ENCODE results near the gene ATF4. TPM values are rescaled to one million over a fixed set of nuclear protein-coding genes. Genes with fewer than 3 reads are reported as not detected.

ATF4 gene
- total RNA-seq, 2 experiments from 2014 or later: 412 to 426 TPM

DNA sequence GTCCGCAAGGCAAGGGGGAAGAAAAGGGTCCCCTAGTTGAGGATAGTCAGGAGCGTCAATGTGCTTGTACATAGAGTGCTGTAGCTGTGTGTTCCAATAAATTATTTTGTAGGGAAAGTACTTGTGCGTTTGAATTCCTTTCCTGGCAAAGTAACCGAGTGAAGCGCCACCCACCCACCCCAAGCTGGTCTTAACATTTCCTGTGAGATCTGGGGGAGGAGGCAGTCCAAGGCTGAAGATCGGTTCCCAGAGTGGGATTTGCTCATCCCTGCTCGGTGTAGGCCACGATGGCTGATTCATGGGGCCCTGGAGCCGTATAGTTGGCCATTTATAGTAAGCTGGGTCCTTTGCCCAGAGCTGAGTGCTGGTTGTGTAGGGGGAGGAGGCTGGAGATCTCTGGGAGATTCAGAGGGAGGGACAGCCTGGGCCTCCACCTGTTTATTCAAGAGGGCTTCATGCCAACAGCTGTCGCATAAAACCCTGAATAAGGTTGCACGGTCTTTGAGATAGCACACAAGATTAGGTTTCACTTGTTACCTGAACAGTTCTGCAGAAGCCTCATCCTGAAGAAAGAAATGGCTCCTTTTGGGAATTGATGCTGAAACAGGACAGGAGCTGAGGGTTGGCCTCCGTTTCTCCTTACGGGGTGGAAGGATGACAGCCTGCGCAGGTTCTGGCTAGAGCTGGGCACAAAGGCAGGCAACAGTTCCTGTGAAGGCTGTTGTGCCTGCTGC lies 2.4 kb downstream of the ATF4 start:
- peaks cover 65% of the 10 kb centered on the region for H3K36me3 Mint-ChIP-seq (ENCODE audit: low read depth)
- ATAC-seq: no peak
- POLR2A ChIA-PET: interaction anchor here (0.5 to 4.0 kb wide), 14 partner anchors 8 to 801 kb away, joined by 3 to 75 read pairs (median 4); partner anchors contain the start of genes MIEF1, RPL3, RPS19BP1 and TNRC6B
- H3K4me3 Mint-ChIP-seq: peak overlapping the region; percentile 90
- no peaks in the 10 kb centered on the region for H3K9me3 Mint-ChIP-seq (ENCODE audit: insufficient read depth)
- peaks cover 73% of the 10 kb centered on the region for H3K4me1 Mint-ChIP-seq (ENCODE audit: low read depth)
- CTCF ChIA-PET: interaction anchor here (0.6 to 2.3 kb wide), 8 partner anchors 8 to 352 kb away, joined by 3 to 7 read pairs (median 4); partner anchors contain the start of gene RPS19BP1
- no peaks in the 10 kb centered on the region for H3K27me3 Mint-ChIP-seq (ENCODE audit: low read depth)
- H3K27ac Mint-ChIP-seq: peak overlapping the region; percentile 98
- no peak for DNase-seq

DNA sequence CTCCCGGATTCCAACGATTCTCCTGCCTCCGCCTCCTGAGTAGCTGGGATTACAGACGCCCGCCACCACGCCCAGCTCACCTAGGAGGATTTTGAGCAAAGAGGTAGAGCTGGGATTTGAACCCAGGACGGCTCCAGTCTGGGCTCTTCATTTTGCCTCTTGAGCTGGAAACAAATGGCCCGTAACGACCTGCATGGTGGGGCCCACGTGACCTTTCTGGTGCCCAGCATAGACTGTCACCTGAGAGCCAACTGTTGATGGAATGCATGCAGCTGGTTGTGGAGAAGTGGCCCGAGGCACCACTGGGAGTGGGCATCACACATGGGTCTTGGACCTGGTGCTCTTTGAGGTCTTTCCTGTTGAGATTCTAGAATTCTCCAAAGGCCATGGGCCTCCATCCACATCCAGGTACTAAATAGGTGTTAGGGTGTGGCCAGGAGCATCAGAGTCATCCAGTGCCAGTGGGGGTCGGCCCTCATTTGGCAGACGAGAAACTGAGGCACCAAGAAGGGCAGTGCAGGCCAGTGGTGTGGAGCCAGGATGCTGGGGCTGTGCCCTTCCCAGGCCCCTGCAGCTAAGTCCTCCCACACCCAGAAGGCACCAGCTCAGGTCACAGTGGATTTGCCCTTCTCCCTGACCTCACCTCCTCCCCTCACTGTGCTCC lies 3.9 kb downstream of the ATF4 start:
- Mint-ChIP-seq H3K9me3 (ENCODE audit: insufficient read depth) (no peaks in the 10 kb centered on the region), H3K4me3 (peak overlapping the region; percentile 34), H3K27ac (peak overlapping the region; percentile 73), H3K36me3 (ENCODE audit: low read depth) (peaks cover 75% of the 10 kb centered on the region), H3K4me1 (ENCODE audit: low read depth) (peaks cover 75% of the 10 kb centered on the region), H3K27me3 (ENCODE audit: low read depth) (no peaks in the 10 kb centered on the region)
- DNase-seq: no peak
- ATAC-seq: no peak
- ChIA-PET CTCF (interaction anchor here (1.2 to 8.7 kb wide), 4 partner anchors 9 to 31 kb away, joined by 3 to 264 read pairs (median 6); partner anchors contain the start of gene RPS19BP1), POLR2A (interaction anchor here (0.6 to 3.6 kb wide), 7 partner anchors 11 to 520 kb away, joined by 3 to 14 read pairs (median 4); partner anchors contain the start of gene MIEF1)

DNA sequence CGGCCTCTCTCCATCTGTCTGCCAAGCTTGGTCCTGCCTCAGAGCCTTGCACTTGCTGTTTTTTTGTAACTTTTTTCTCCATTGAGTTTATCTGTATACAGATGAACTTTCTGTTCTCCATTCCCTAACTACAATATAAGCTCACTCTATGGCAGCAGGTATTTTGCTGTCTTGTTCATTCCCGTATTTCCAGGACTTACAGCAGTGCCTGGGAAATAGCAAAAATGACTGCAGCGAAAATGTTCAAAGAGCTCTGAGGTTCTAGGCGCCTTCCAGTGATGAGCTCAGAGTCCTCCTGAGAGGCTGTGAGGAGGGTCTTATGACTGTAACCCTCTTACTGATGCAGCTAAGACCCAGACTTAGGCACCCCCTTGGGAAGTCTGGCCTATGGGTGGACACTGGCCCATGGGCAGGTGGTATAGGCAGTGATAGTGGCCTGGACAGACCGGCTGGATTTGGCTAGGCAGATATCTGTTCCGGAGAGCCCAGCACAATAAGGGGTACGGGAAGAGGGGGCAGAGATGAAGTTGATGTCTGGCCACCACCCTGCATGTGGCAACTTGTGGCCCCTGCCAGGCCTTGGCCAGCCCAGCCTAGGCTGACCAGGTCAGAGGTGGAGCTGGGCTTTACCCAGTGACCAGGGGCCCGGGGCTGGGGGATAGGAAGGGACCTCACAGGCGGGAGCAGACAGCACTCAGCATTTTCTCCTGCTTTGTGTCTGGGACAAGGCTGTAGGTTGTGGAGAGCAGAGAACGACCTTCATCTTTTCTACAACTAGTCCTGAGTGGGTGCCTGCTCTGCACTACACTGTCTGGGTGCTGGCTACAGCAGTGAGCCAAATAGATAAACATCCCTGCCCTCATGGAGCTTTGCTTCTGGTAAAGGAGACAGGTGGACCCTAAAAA lies 4.6 kb downstream of the ATF4 start:
- H3K27me3 Mint-ChIP-seq (ENCODE audit: low read depth): no peaks in the 10 kb centered on the region
- peak overlapping the region; percentile 25 for H3K4me3 Mint-ChIP-seq
- POLR2A ChIA-PET: interaction anchor here (0.6 to 3.6 kb wide), 9 partner anchors 23 to 519 kb away, joined by 3 to 14 read pairs (median 3); partner anchors contain the start of genes MIEF1, RPL3 and TAB1
- peak overlapping the region; percentile 73 for H3K27ac Mint-ChIP-seq
- H3K9me3 Mint-ChIP-seq (ENCODE audit: insufficient read depth): no peaks in the 10 kb centered on the region
- ATAC-seq: no peak
- H3K36me3 Mint-ChIP-seq (ENCODE audit: low read depth): peaks cover 83% of the 10 kb centered on the region
- CTCF ChIA-PET: interaction anchor here (1.3 to 8.7 kb wide), 2 partner anchors 11 to 31 kb away, joined by 7 to 264 read pairs; no protein-coding TSS in a partner anchor
- DNase-seq: no peak
- peaks cover 81% of the 10 kb centered on the region for H3K4me1 Mint-ChIP-seq (ENCODE audit: low read depth)

DNA sequence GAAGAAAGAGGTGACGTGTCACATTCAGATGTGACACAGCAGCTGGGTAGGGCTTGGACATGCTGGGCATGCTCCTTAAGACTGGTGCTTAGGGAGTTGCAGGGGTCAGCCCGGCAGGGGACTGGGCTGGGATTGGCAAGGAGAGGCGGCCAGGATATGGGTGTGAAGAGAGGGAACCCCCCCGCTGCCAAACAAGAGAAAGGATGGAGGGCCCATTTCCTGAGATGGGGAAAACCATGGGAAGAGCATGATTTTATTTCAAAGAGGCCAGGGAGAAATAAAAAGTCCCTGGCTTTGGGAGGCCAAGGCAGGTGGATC lies 5.3 kb downstream of the ATF4 start:
- Mint-ChIP-seq H3K4me1 (ENCODE audit: low read depth) (peaks cover 84% of the 10 kb centered on the region), H3K9me3 (ENCODE audit: insufficient read depth) (no peaks in the 10 kb centered on the region), H3K27me3 (ENCODE audit: low read depth) (no peaks in the 10 kb centered on the region), H3K4me3 (peak overlapping the region; percentile 25), H3K27ac (peak overlapping the region; percentile 73), H3K36me3 (ENCODE audit: low read depth) (peaks cover 81% of the 10 kb centered on the region)
- CTCF ChIA-PET: interaction anchor here (8.7 kb wide), 1 partner anchor 32 kb away, joined by 264 read pairs; no protein-coding TSS in a partner anchor
- DNase-seq (no peak), ATAC-seq (no peak)
- POLR2A ChIA-PET: interaction anchor here (0.6 to 3.6 kb wide), 4 partner anchors 24 to 519 kb away, joined by 3 to 14 read pairs (median 5); partner anchors contain the start of genes MIEF1 and RPL3

DNA sequence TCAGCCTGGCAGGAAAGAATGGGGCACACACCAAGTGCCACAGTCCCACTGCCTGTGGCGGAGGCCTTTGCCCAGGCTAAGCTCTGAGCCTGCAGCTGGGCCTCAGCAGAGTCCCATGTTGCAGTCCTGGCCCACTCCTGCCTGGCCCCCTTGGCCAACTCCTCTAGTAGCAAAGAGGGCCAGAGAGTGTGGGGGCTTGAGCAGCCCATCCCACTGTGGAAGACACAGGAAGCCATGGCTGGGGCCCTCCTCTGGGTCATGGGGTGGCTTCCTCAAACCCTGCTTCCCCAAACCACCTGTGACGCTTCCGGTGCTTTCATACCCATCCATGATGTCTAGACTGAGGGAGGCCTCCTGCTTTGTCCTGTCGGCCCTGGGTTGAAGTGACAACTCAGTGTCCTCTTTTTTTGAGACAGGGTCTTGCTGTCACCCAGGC lies 6.4 kb downstream of the ATF4 start:
- CTCF ChIA-PET: interaction anchor here (1.0 to 8.7 kb wide), 3 partner anchors 9 to 211 kb away, joined by 3 to 264 read pairs (median 4); no protein-coding TSS in a partner anchor
- ATAC-seq: peak; percentile 11
- H3K4me3 Mint-ChIP-seq: peak overlapping the region; percentile 15

DNA sequence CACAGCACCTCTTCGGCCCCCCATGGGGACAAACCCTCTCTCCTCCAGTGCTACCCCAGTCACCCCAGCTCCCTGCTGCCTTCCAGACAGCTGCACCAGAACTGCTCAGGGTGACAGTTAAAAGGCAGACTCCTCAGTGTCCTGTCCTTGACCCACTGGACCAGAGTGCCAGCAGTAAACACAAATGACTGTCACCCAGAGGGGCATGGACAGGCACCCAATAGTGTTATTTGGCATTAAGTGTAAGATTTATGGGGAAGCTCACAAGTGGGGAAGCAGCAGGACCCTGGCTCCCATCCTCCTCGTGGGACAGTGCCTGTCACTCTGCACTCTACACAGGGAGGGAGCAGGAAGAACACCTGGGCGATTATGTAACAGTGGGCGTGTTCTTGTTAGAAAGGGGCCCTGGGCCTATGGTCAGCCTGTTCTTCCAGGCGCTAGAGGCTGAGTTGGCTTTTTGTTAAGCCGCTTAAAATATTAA lies 7.2 kb downstream of the ATF4 start:
- H3K4me1 Mint-ChIP-seq (ENCODE audit: low read depth): peaks cover 90% of the 10 kb centered on the region
- ChIA-PET POLR2A (interaction anchor here (1.7 to 4.8 kb wide), 2 partner anchors 128 to 210 kb away, joined by 5 to 56 read pairs; partner anchors contain the start of genes RPL3 and TAB1), CTCF (interaction anchor here (1.0 to 8.7 kb wide), 4 partner anchors 7 to 34 kb away, joined by 3 to 264 read pairs (median 57); partner anchors contain the start of gene ATF4)
- no peak for DNase-seq
- no peaks in the 10 kb centered on the region for H3K9me3 Mint-ChIP-seq (ENCODE audit: insufficient read depth)
- H3K36me3 Mint-ChIP-seq (ENCODE audit: low read depth): peaks cover 75% of the 10 kb centered on the region
- no peak overlapping the region for H3K4me3 Mint-ChIP-seq
- peak overlapping the region; percentile 85 for H3K27ac Mint-ChIP-seq
- H3K27me3 Mint-ChIP-seq (ENCODE audit: low read depth): no peaks in the 10 kb centered on the region
- ATAC-seq: no peak

More for the DNA sequence above, 6.4 kb downstream of the ATF4 start:
- H3K9me3 Mint-ChIP-seq (ENCODE audit: insufficient read depth): no peaks in the 10 kb centered on the region
- H3K27me3 Mint-ChIP-seq (ENCODE audit: low read depth): no peaks in the 10 kb centered on the region
- peaks cover 94% of the 10 kb centered on the region for H3K4me1 Mint-ChIP-seq (ENCODE audit: low read depth)
- peak overlapping the region; percentile 85 for H3K27ac Mint-ChIP-seq
- peaks cover 78% of the 10 kb centered on the region for H3K36me3 Mint-ChIP-seq (ENCODE audit: low read depth)
- POLR2A ChIA-PET: interaction anchor here (4.8 kb wide), 1 partner anchor 209 kb away, joined by 56 read pairs; the partner anchor contains the start of gene RPL3
- no peak for DNase-seq

DNA sequence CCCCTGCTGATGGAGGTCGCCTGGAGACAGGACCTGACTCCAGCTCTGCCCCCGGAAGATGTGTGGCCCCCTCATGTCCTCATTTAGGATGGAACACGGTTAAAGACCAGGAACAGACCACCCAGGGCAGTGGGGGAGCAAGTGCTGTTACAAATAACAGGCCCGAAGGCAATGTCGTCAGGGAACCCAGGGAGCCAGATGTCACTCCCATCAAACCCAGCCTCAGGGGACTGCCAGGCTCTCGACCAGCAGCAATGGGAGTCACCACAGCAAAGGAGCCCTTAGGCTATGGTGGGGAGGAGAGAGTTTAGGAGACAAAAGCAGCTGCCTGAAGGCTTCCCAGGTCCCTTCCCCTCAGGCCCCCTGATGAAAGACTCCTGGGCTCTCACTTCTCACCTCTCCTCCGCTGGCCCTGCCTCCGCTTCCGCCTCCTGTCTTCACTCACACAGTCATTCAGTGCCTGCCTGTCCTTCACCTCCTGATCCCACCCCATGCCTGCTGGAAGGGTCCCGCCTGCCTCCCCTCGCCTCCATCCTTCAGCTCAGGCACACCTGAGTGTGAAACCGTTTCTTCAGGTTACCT lies 7.8 kb downstream of the ATF4 start:
- ChIA-PET POLR2A (interaction anchor here (0.8 to 4.8 kb wide), 9 partner anchors 7 to 516 kb away, joined by 3 to 75 read pairs (median 5); partner anchors contain the start of genes ATF4, MIEF1, RPL3 and TAB1), CTCF (interaction anchor here (0.8 to 8.7 kb wide), 20 partner anchors 8 to 818 kb away, joined by 3 to 264 read pairs (median 8); partner anchors contain the start of genes ADSL, ATF4, MIEF1 and RPL3)
- H3K27me3 Mint-ChIP-seq (ENCODE audit: low read depth): no peaks in the 10 kb centered on the region
- peaks cover 70% of the 10 kb centered on the region for H3K36me3 Mint-ChIP-seq (ENCODE audit: low read depth)
- H3K4me1 Mint-ChIP-seq (ENCODE audit: low read depth): peaks cover 86% of the 10 kb centered on the region
- ATAC-seq: no peak
- peak overlapping the region; percentile 59 for H3K4me3 Mint-ChIP-seq
- no peaks in the 10 kb centered on the region for H3K9me3 Mint-ChIP-seq (ENCODE audit: insufficient read depth)
- no peak for DNase-seq
- peak overlapping the region; percentile 72 for H3K27ac Mint-ChIP-seq

DNA sequence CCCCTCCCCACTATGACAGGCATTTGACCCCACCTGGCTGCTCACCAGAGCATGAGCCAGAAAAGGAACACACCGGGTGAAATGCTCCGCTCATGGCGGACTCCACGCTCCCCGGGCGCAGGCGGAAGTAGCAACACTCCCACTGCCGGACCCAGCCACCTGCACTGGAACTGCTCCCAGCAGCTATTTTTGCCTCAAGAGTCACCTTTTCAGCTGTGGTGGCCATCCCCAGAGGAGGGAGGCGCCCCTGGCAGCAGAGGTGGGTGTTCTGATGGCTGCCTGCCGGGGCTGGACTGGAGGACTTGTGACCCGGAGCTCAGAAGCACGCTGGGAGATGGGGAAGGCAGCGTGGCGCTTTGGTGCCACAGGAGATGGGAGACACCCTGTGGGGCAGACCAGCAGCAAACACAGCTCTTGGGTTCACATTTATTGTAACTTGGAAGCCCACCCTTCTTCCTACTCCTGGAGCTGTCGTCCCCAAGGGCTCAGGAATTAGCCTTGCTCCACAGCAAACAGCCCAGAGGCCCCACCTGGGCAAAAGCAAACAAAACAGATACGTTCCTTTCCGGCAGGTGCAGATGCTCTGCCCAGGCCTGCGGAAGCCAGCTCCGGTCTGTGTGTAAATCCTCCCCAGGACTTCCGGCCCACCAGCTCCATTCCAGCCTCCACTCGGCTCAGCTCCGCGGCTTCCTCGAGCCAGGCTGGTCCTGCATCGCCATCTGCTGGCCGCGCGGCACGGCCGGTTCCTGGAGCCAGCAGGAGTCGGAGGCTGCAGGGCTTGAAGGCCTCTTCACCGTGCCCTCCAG lies 8.5 kb downstream of the ATF4 start:
- H3K36me3 Mint-ChIP-seq (ENCODE audit: low read depth): peaks cover 65% of the 10 kb centered on the region

DNA sequence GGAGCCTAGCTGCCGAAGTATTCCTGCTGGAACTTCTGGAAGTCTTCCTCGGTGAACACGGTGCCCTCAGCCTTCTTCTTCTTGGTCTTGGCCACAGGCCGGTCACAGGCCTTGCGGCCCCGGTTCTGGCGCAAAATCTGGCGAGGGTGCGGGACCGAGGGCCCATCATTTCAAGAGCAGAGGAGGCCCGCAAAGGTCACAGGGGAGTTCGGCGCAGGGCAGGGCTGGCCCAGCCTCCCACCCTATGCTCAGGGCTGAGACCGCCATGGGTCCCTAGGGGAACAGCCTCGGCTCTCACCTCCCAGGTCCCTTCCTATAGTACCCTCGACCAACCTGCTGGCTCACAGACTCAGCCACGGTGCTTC lies 9.1 kb downstream of the ATF4 start:
- CTCF ChIA-PET: interaction anchor here (0.7 to 8.7 kb wide), 34 partner anchors 9 to 921 kb away, joined by 3 to 264 read pairs (median 6); partner anchors contain the start of genes ADSL, ATF4, MIEF1 and RPL3

More for the DNA sequence above, 8.5 kb downstream of the ATF4 start:
- DNase-seq (peak; percentile 95), ATAC-seq (peak; percentile 31)
- Mint-ChIP-seq H3K4me3 (peak overlapping the region; percentile 59), H3K9me3 (ENCODE audit: insufficient read depth) (no peaks in the 10 kb centered on the region), H3K27ac (peak overlapping the region; percentile 72), H3K4me1 (ENCODE audit: low read depth) (peaks cover 86% of the 10 kb centered on the region), H3K27me3 (ENCODE audit: low read depth) (no peaks in the 10 kb centered on the region)
- CTCF ChIA-PET: interaction anchor here (0.6 to 8.7 kb wide), 41 partner anchors 9 to 922 kb away, joined by 3 to 264 read pairs (median 4); partner anchors contain the start of genes ADSL, ATF4, MIEF1 and RPL3
- POLR2A ChIA-PET: interaction anchor here (0.7 to 4.8 kb wide), 13 partner anchors 7 to 908 kb away, joined by 3 to 75 read pairs (median 4); partner anchors contain the start of genes ATF4, MIEF1, RPL3 and TAB1

More for the DNA sequence above, 9.1 kb downstream of the ATF4 start:
- no peaks in the 10 kb centered on the region for H3K27me3 Mint-ChIP-seq (ENCODE audit: low read depth)
- no peak for ATAC-seq
- POLR2A ChIA-PET: interaction anchor here (0.7 to 4.8 kb wide), 10 partner anchors 8 to 907 kb away, joined by 3 to 75 read pairs (median 4); partner anchors contain the start of genes ATF4, MIEF1 and RPL3
- no peak for DNase-seq
- H3K4me3 Mint-ChIP-seq: peak overlapping the region; percentile 59
- peak overlapping the region; percentile 69 for H3K27ac Mint-ChIP-seq
- H3K4me1 Mint-ChIP-seq (ENCODE audit: low read depth): peaks cover 87% of the 10 kb centered on the region
- H3K36me3 Mint-ChIP-seq (ENCODE audit: low read depth): peaks cover 60% of the 10 kb centered on the region
- H3K9me3 Mint-ChIP-seq (ENCODE audit: insufficient read depth): no peaks in the 10 kb centered on the region

Data from activated CD8-positive, alpha-beta T cell treated with anti-CD3 and anti-CD28 coated beads, Interleukin-2, amount 10 ng/mL, durations not matched to agents 7 days and 5 days (primary cell).